Measurements from ENCODE around the gene HDAC8.

Gene HDAC8

DNA sequence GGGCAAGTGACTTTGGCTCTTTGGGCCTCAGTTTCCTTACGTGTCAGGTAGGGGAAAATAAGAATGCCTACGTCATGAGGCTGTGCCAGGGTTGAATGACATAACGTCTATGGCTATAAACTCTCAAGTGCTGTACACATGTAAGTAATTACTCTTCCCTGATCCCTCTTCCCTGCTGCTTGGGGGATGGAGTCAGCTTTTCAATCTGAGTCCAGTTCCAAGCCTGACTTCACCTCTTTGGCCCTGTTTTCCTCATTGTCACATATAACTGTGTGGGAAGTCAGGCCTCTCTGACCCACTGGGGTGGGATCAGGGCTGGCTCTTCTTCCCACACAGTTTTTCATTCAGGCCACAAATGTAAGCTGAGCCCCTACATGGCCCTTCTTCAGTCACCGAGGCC is 255.5 kb downstream of the HDAC8 start:
- no peaks in the 10 kb centered on the region for H3K9me3 ChIP-seq (ENCODE audit: control insufficient read depth, low read length)
- no peaks in the 10 kb centered on the region for H3K4me1 ChIP-seq (ENCODE audit: control insufficient read depth, insufficient read depth, low read length, poor library complexity, severe bottlenecking)
- H3K36me3 ChIP-seq (ENCODE audit: control insufficient read depth, insufficient read depth, low read length): no peaks in the 10 kb centered on the region
- no peak overlapping the region for H3K27ac ChIP-seq (ENCODE audit: low read depth, low read length, severe bottlenecking)
- WGBS, 2 experiments (ENCODE audit: insufficient coverage in 2 of 2): 100% methylated on average over 1 of the region's 4 CpGs
- no peak overlapping the region for H3K4me3 ChIP-seq (ENCODE audit: extremely low read depth, insufficient read depth, low read length, poor library complexity, severe bottlenecking)

DNA sequence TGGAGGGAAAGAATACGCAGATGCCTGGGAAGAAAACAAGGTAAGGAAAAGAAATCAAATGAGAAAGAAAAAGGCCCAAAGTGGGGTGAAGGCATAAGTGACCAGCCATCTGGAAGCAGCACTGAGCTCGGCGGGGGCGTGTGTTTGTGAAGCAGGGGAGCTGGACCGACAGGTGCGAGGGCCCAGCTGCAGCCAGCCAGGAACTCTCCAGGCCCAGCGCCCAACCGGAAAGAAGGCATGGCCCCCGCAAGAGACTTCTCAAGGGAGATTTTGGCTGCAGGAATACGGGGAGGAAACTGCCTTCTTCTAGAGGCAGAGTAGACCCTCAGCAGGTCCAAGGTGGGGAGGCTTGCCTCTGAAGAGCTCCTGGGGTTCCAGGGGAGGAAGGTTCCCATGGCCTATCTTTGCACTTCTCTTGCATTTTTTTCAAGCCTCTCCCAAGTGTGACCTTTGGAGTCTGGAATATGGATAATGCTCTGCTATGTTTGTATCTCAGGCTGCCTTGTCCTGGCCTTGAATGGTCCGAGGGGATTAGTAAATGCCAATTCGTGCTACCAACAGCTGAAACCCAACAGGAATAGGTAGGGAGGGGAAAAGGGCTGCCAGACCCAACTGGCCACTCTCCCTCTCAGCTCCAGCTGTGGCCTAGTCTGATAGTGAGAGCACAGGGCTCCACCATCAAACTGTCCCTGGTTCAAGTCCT is 256.1 kb downstream of the HDAC8 start:
- Histone ChIP-seq H3K27ac (ENCODE audit: low read depth, low read length, severe bottlenecking) (no peak overlapping the region), H3K4me1 (ENCODE audit: control insufficient read depth, insufficient read depth, low read length, poor library complexity, severe bottlenecking) (no peaks in the 10 kb centered on the region), H3K36me3 (ENCODE audit: control insufficient read depth, insufficient read depth, low read length) (no peaks in the 10 kb centered on the region), H3K4me3 (ENCODE audit: extremely low read depth, insufficient read depth, low read length, poor library complexity, severe bottlenecking) (no peak overlapping the region), H3K9me3 (ENCODE audit: control insufficient read depth, low read length) (no peaks in the 10 kb centered on the region)
- 48 to 71% methylated on average over 3 to 8 of the region's 12 CpGs for WGBS, 2 experiments (ENCODE audit: insufficient coverage in 2 of 2)

DNA sequence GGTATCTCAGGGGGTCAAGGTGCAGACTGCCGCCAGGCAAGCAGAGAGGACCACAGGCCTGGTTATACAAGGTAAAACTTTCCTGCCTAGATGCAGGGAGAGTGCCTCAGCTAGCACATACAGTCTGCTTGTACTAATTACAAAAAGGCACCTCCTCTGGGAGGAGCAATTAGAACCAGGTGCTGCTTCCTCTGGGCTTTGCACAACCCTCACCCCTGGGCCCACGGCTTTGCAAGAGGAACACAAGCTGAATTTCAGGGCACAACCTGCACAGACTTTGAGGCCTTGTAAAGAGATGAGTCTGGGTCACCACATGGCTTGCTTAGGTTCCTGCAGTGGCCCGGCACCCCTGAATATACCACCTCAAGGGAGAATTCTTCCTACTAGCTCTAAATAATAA is 257.8 kb downstream of the HDAC8 start:
- 80% methylated on average over 1 of the region's 3 CpGs; no CpG with 5 or more reads in 1 of the 2 experiments for WGBS, 2 experiments (ENCODE audit: insufficient coverage in 2 of 2)
- Histone ChIP-seq H3K4me1 (ENCODE audit: control insufficient read depth, insufficient read depth, low read length, poor library complexity, severe bottlenecking) (no peaks in the 10 kb centered on the region), H3K9me3 (ENCODE audit: control insufficient read depth, low read length) (no peaks in the 10 kb centered on the region), H3K27ac (ENCODE audit: low read depth, low read length, severe bottlenecking) (no peak overlapping the region), H3K36me3 (ENCODE audit: control insufficient read depth, insufficient read depth, low read length) (no peaks in the 10 kb centered on the region), H3K4me3 (ENCODE audit: extremely low read depth, insufficient read depth, low read length, poor library complexity, severe bottlenecking) (no peak overlapping the region)

DNA sequence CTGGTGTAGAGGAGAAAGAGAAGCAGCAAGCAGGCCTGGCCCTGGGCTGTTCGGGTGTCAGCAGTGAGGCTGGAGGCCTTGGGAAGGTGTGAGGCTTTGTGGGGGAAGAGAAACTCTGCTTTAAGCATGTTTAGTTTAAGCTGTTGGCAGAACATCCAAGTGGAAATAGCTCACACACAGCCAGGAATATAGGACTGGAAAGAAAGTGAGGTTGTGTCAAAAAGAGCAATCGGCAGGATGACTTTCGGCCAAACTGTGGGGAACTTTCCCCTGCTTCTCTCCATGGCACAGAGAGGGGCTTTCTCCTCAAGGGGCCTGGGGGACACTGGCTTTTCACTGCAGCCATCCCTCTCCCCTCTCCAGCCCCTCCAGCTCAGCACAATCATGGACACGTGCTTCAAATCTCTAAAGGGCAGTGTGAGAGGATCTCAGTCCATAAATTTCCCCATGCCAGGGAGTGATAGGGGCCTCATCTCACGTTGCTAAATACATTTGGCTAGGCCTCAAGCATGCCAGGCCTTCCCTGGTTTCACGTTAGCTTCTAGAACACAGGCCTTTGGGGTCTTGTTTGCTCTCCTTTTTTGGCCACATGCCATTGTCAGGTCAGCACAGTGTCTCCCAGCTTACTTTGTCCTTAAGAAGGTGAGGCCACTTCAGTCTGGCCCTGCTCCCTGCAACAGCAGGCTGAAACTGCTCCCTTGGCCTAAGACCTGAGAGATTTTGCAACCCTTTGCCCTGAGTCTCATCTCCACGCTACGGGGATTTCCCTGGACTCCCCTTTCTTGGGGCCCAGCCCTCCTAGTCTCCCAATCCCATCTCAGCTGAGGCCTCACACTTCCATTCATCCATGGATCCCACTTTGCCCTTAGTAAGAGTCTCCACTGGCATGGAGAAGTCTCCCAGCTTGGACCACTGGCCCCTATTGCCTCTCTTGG is 258.7 kb downstream of the HDAC8 start:
- WGBS, 2 experiments (ENCODE audit: insufficient coverage in 2 of 2): 81 to 93% methylated on average over 4 to 6 of the region's 8 CpGs
- Histone ChIP-seq H3K4me3 (ENCODE audit: extremely low read depth, insufficient read depth, low read length, poor library complexity, severe bottlenecking) (no peak overlapping the region), H3K9me3 (ENCODE audit: control insufficient read depth, low read length) (no peaks in the 10 kb centered on the region), H3K27ac (ENCODE audit: low read depth, low read length, severe bottlenecking) (no peak overlapping the region), H3K4me1 (ENCODE audit: control insufficient read depth, insufficient read depth, low read length, poor library complexity, severe bottlenecking) (no peaks in the 10 kb centered on the region), H3K36me3 (ENCODE audit: control insufficient read depth, insufficient read depth, low read length) (no peaks in the 10 kb centered on the region)

DNA sequence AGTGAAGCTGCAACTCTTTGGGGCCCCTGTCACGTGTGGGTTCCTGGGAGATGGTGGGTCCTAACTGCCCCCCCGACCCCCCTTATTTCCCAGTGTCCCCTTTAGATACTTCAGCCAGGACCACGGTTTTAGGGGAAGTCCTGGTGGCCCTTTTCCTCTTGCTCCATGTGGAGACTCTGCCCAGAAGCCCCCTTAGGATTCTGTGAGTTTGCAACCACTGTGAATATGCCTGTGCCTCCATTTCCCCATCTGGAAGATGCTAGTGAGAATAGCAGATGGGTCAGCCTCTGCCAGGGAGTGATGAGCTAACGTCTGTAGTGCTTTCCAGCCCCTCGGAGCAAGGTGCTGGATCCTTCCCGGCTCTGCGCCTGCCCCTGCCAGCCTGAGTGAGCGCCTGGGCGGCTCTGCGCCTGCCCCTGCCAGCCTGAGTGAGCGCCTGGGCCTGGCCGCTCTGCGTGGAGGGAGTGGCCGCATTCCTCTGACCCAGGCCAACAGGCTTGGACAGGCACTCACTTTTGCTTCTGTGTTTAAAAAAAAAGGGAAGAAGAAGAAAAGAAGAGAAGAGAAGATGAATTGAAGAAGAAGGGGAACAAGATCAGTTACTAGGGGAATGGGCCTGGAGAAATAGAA is 260.2 kb downstream of the HDAC8 start:
- Histone ChIP-seq H3K27ac (ENCODE audit: low read depth, low read length, severe bottlenecking) (no peak overlapping the region), H3K9me3 (ENCODE audit: control insufficient read depth, low read length) (no peaks in the 10 kb centered on the region), H3K4me3 (ENCODE audit: extremely low read depth, insufficient read depth, low read length, poor library complexity, severe bottlenecking) (no peak overlapping the region), H3K4me1 (ENCODE audit: control insufficient read depth, insufficient read depth, low read length, poor library complexity, severe bottlenecking) (no peaks in the 10 kb centered on the region), H3K36me3 (ENCODE audit: control insufficient read depth, insufficient read depth, low read length) (no peaks in the 10 kb centered on the region)
- 90 to 93% methylated on average over 2 to 12 of the region's 14 CpGs for WGBS, 2 experiments (ENCODE audit: insufficient coverage in 2 of 2)

GRCh38 chrX:72309297-72310071 is 263.2 kb downstream of the HDAC8 start:
- Histone ChIP-seq H3K36me3 (ENCODE audit: control insufficient read depth, insufficient read depth, low read length) (no peaks in the 10 kb centered on the region), H3K4me3 (ENCODE audit: extremely low read depth, insufficient read depth, low read length, poor library complexity, severe bottlenecking) (peak overlapping the region; percentile 7)
- 0% methylated on average over 1 to 2 of the region's 15 CpGs for WGBS, 2 experiments (ENCODE audit: insufficient coverage in 2 of 2)

GRCh38 chrX:72308566-72309296 is 263.9 kb downstream of the HDAC8 start:
- Histone ChIP-seq H3K4me1 (ENCODE audit: control insufficient read depth, insufficient read depth, low read length, poor library complexity, severe bottlenecking) (no peaks in the 10 kb centered on the region), H3K4me3 (ENCODE audit: extremely low read depth, insufficient read depth, low read length, poor library complexity, severe bottlenecking) (peak overlapping the region; percentile 7), H3K36me3 (ENCODE audit: control insufficient read depth, insufficient read depth, low read length) (no peaks in the 10 kb centered on the region), H3K27ac (ENCODE audit: low read depth, low read length, severe bottlenecking) (no peak overlapping the region), H3K9me3 (ENCODE audit: control insufficient read depth, low read length) (no peaks in the 10 kb centered on the region)
- WGBS, 2 experiments (ENCODE audit: insufficient coverage in 2 of 2): 0% methylated on average over 6 of the region's 24 CpGs

More at GRCh38 chrX:72309297-72310071, 263.2 kb downstream of the HDAC8 start:
- Histone ChIP-seq H3K4me1 (ENCODE audit: control insufficient read depth, insufficient read depth, low read length, poor library complexity, severe bottlenecking) (no peaks in the 10 kb centered on the region), H3K27ac (ENCODE audit: low read depth, low read length, severe bottlenecking) (no peak overlapping the region), H3K9me3 (ENCODE audit: control insufficient read depth, low read length) (no peaks in the 10 kb centered on the region)

- Histone ChIP-seq H3K27ac (ENCODE audit: low read depth, low read length, severe bottlenecking) (no peak overlapping the region), H3K4me1 (ENCODE audit: control insufficient read depth, insufficient read depth, low read length, poor library complexity, severe bottlenecking) (no peaks in the 10 kb centered on the region), H3K36me3 (ENCODE audit: control insufficient read depth, insufficient read depth, low read length) (no peaks in the 10 kb centered on the region), H3K4me3 (ENCODE audit: extremely low read depth, insufficient read depth, low read length, poor library complexity, severe bottlenecking) (no peak overlapping the region), H3K9me3 (ENCODE audit: control insufficient read depth, low read length) (no peaks in the 10 kb centered on the region)
- WGBS, 2 experiments (ENCODE audit: insufficient coverage in 2 of 2): no CpG with 5 or more reads among the region's 11 CpGs
Observed at GRCh38 chrX:72308209-72308565, 264.5 kb downstream of the HDAC8 start.

DNA sequence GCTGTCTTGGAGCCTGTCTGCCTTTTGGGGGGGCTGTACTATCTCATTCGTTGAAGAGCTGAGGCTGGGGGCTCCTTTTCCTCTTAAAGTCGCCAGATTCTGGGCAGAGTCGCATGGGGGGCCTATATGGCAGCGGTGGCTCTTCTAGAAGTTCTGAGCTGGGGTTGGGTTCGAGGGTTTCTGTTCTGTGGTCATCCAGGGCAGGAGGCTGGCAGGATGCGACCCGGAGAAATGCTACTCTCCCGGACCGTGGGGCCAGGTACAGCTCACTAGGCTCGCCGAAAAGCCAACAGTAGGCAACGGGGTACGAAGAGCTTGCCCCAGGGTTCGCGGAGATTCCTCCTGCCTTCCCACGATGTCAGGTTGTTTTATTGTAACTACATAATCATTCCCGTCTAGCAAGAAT is 265.0 kb downstream of the HDAC8 start:
- no peaks in the 10 kb centered on the region for H3K36me3 ChIP-seq (ENCODE audit: control insufficient read depth, insufficient read depth, low read length)
- no peak overlapping the region for H3K27ac ChIP-seq (ENCODE audit: low read depth, low read length, severe bottlenecking)
- peak overlapping the region; percentile 25 for H3K4me3 ChIP-seq (ENCODE audit: extremely low read depth, insufficient read depth, low read length, poor library complexity, severe bottlenecking)
- no peaks in the 10 kb centered on the region for H3K4me1 ChIP-seq (ENCODE audit: control insufficient read depth, insufficient read depth, low read length, poor library complexity, severe bottlenecking)
- WGBS, 2 experiments (ENCODE audit: insufficient coverage in 2 of 2): 3 to 12% methylated on average over 3 to 6 of the region's 17 CpGs
- H3K9me3 ChIP-seq (ENCODE audit: control insufficient read depth, low read length): no peaks in the 10 kb centered on the region

Data from mesodermal cell (in vitro differentiated cells).